Measurements from ENCODE around the gene FBXW5. TPM values are rescaled to one million over a fixed set of nuclear protein-coding genes. Genes with fewer than 3 reads are reported as not detected.
A peak's percentile ranks its signal among the peaks of the same experiment; 100 is the strongest.

Gene FBXW5
- total RNA-seq, 4 donors from 2014 or later = 67.4 to 111 (median 75.3) TPM

DNA sequence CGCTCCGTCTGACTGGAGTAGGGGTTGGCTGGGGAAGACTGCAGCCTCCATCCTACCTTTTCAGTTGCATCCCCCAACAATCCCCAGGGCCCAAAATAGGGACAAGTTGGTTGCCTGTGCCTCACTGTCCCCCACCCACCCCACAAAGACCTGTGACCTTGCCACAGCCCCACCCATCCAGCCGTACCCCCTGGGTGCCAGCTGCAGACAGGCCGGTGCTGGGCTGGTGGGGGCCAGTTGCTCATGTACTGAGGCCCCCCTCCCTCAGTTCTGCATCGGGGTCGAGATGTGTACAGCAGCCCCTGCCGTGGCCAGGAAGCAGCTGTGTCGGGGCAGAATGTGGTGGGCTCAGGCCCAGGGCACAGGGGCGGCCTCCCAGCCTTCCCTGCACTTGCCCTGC lies 38.6 kb upstream of the FBXW5 start:
- no peak for TF ChIP-seq POLR2A (IDR thresholded peaks at IDR 0.05)
- TF ChIP-seq, protein P1, sequence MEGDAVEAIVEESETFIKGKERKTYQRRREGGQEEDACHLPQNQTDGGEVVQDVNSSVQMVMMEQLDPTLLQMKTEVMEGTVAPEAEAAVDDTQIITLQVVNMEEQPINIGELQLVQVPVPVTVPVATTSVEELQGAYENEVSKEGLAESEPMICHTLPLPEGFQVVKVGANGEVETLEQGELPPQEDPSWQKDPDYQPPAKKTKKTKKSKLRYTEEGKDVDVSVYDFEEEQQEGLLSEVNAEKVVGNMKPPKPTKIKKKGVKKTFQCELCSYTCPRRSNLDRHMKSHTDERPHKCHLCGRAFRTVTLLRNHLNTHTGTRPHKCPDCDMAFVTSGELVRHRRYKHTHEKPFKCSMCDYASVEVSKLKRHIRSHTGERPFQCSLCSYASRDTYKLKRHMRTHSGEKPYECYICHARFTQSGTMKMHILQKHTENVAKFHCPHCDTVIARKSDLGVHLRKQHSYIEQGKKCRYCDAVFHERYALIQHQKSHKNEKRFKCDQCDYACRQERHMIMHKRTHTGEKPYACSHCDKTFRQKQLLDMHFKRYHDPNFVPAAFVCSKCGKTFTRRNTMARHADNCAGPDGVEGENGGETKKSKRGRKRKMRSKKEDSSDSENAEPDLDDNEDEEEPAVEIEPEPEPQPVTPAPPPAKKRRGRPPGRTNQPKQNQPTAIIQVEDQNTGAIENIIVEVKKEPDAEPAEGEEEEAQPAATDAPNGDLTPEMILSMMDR (IDR thresholded peaks at IDR 0.05) = no peak
- intact Hi-C loops (cut with DNase I; ENCODE audit: low total_unique reads) = no loop called here
- no peaks in the 10 kb centered on the region for H3K4me1 ChIP-seq
- DNase-seq = no peak
- H3K27me3 ChIP-seq = peaks cover 8 to 16% of the 10 kb centered on the region in 2 donors
- no peaks in the 10 kb centered on the region for H3K9me3 ChIP-seq
- no peaks in the 10 kb centered on the region for H3K36me3 ChIP-seq
- H3K27ac ChIP-seq = no peak overlapping the region
- no peak overlapping the region for H3K4me3 ChIP-seq

DNA sequence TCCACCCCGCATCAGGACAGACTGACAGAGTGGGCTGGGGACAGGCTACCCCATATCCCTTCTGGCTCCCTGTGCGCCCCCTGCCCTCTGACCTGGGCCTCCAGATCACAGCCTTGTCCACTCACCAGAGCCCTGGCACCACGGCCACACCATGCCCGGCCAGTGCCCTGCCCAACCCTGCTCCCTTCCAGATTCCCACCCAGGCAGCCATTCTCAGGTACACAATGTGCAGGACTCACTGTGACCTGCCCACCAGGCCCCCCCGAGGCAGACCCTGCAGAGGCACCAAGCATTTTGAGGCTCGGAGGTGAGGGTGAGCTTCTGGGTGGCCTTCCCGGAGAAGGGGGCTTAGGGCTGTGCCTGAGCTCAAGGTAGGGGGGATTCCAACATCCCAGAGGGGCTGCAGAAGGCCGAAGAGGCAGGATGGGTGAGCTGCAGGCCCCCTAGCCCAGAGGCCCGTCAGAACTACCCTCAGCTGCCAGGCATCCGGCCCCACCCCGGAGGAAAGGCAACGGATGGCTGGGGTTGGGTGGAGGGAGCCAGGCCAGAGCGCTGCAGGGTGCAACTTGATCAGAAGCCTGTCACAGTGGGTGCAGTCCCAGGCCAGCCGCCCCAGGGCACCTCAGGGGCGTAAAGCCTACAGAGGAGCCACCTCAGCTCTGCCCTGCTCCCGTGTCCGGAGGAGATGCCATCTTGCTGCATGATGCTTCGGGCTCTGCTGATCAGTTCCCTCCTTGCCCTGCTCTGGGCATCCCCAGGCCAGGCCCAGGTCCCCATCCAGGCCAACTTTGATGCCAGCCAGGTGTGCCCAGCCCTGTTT lies 37.9 kb upstream of the FBXW5 start, which contains the start of gene LCNL1:
Gene LCNL1 (plus strand): TSS at position 762 of the 820 bp plus-strand sequence. CDS start 594 bp downstream, outside the sequence.
- intact Hi-C loops (cut with DNase I; ENCODE audit: low total_unique reads) = no loop called here
- H3K27ac ChIP-seq = peak within 1 kb of the TSS in 1 of 2 donors; percentile 24

DNA sequence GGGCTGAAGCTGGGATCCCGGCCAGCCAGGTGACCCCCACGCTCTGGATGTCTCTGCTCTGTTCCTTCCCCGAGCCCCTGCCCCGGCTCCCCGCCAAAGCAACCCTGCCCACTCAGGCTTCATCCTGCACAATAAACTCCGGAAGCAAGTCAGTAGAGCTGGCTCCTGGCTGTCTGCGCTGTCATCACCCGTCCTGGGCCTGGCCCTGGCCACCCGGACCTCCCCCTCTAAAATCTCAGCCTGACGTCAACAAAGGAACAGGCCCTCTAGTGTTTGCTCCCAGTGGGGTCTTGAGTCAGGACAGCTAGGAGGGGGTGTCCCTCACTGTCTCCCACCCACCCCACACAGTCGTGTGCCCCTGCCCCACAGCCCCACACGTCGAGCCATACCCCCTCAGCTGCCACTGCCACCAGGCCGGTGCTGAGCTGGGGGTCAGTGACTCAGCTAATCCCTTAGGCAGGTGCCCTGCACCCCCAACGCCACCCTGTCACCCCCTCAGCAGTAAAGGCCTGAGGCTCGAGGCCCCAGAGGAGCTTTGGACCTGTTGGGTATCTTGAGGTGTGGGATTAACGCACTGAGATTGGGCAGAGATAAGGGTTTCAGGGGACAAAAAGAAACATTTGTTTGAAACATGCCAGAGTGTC lies 37.2 kb upstream of the FBXW5 start:
- H3K4me1 ChIP-seq = no peaks in the 10 kb centered on the region
- no peak overlapping the region for H3K4me3 ChIP-seq
- intact Hi-C loops (cut with DNase I; ENCODE audit: low total_unique reads) = no loop called here
- H3K27ac ChIP-seq = peak overlapping the region; percentile 24
- no peaks in the 10 kb centered on the region for H3K36me3 ChIP-seq
- peak in 1 of 2 donors; percentile 46 for DNase-seq
- TF ChIP-seq POLR2A (IDR thresholded peaks at IDR 0.05) = no peak
- TF ChIP-seq, protein P1 (IDR thresholded peaks at IDR 0.05) = no peak
- no peaks in the 10 kb centered on the region for H3K9me3 ChIP-seq
- peaks cover 8 to 16% of the 10 kb centered on the region in 2 donors for H3K27me3 ChIP-seq

More for the DNA sequence above, 37.9 kb upstream of the FBXW5 start, which contains the start of gene LCNL1:
- Histone ChIP-seq H3K4me1 (no peaks in the 10 kb centered on the region), H3K9me3 (no peaks in the 10 kb centered on the region), H3K4me3 (no peak within 1 kb of the TSS), H3K36me3 (no peaks in the 10 kb centered on the region), H3K27me3 (peaks cover 8 to 16% of the 10 kb centered on the region in 2 donors)
- DNase-seq = no peak
- no peak for TF ChIP-seq POLR2A (IDR thresholded peaks at IDR 0.05)
- TF ChIP-seq, protein P1 (IDR thresholded peaks at IDR 0.05) = no peak

DNA sequence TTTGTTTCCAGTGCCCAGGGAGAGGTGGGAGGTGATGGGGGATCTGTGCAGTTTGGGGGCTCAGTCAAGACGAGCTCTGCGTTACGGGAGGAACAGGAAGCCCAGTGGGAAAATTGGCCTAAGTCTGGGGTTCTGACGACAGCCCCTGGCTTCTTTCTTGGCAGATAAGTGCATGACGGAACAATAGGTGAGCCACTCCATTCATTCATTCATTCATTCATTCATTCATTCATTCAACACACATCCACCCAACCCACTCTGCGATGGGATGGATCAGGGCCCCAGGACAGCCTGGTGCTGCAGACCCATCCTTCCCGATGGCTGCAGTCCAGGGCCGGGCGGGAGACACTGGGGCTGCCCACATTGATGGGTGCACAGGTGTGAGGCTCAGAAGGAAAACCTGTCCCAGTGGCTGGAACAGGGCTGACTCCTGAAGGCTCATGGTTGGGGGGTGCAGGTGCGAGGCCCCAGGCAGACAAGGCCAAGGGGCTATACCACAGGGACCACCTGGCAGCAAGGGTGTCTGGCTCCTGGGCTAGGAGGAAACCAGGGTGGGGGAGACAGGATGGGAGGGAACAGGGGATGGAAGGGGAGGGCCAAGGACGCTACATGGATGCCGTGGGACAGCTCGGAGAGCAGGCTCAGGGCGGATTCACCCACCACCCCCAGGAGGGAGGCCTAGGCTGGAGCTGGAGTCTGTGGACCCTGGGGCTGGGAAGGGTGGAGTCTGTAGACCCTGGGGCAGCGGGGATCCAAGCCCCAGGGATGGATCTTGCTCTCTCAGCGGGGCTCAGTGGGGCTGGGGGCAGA lies 36.3 kb upstream of the FBXW5 start:
- peaks cover 8 to 9% of the 10 kb centered on the region in 2 donors for H3K27me3 ChIP-seq
- peak overlapping the region in 1 of 2 donors; percentile 24 for H3K27ac ChIP-seq
- H3K4me3 ChIP-seq = no peak overlapping the region
- no peaks in the 10 kb centered on the region for H3K36me3 ChIP-seq
- no peak for DNase-seq
- H3K9me3 ChIP-seq = no peaks in the 10 kb centered on the region
- H3K4me1 ChIP-seq = no peaks in the 10 kb centered on the region
- intact Hi-C loops (cut with DNase I; ENCODE audit: low total_unique reads) = no loop called here
- TF ChIP-seq POLR2A (IDR thresholded peaks at IDR 0.05) = no peak
- TF ChIP-seq, protein P1 (IDR thresholded peaks at IDR 0.05) = no peak

All from uterus (tissue), 4 donors.